HAP-1 (cell line): ENCODE measurements around the gene EPB41L5.
"Not testable (repeated sequence)": the region's sequence is repeated elsewhere in the genome, so short reads cannot be mapped to it uniquely, and the experiment has no call there.

Experiments
- DNase-seq, 2 experiments: peaks; one replicate each; pipeline ENCODE4 v3.0.0-alpha.2; 2016 to 2020; ENCODE audit warnings: low spot score in 2 of 2
- H3K27me3 ChIP-seq: fragments of 250-450 bp; sonication (Bioruptor Pico); 2 replicates; pipeline ENCODE4 v1.5.1; 2020; ENCODE audit warnings: low read depth, mild to moderate bottlenecking, moderate library complexity
- H3K36me3 ChIP-seq: fragments of 250-450 bp; sonication (Bioruptor Pico); replicated peaks from 2 replicates; pipeline ENCODE4 v1.5.1; 2020; ENCODE audit warnings: mild to moderate bottlenecking
- H3K4me1 ChIP-seq: fragments of 250-450 bp; sonication (Bioruptor Pico); 2 replicates; pipeline ENCODE4 v1.5.1; 2020; ENCODE audit warnings: mild to moderate bottlenecking
- H3K4me3 ChIP-seq: fragments of 250-450 bp; sonication (Bioruptor Pico); 2 replicates; pipeline ENCODE4 v1.5.1; 2020; ENCODE audit warnings: mild to moderate bottlenecking, moderate library complexity
- H3K9me3 ChIP-seq: fragments of 250-450 bp; sonication (Bioruptor Pico); 2 replicates; pipeline ENCODE4 v1.5.1; 2020; ENCODE audit warnings: mild to moderate bottlenecking, moderate library complexity
- in situ Hi-C: fragments of 300-500 bp; cut with MboI; formaldehyde crosslinking; loops from 3 replicates; pipeline ENCODE4 v1.14.3; 2020; ENCODE audit warnings: low sequenced_read_pairs, inconsistent platforms, mixed read lengths

The EPB41L5 gene

GRCh38 chr2:120012771-120013596 is at the start of gene EPB41L5:
EPB41L5 (plus strand) TSS chr2:120013077; CDS start chr2:120019085, 6,008 bp downstream.
- H3K4me3 ChIP-seq: peak within 1 kb of the TSS; percentile 79
- no peaks in the 10 kb centered on the region for H3K9me3 ChIP-seq
- in situ Hi-C loops: no loop called here

DNA sequence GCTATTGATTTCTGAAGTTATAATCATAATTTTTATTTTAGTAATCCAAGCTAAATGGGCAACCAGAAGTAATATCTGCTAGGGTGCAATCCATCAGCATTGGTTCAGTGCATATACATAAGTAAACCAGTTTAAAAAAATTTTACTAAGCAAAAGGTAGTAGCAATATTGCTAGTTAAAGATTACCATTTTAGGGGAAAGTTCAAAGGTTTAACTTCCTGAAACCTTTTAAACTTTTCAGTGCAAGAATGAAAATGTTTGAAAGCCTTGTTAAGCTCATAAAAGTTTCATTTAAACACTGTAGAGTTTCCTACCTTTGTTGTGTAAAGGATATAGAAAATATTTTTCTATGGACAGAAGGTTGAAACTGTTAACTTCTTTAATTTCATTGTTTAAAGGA is 31.0 kb upstream of the EPB41L5 start:
- Histone ChIP-seq H3K36me3 (no peaks in the 10 kb centered on the region; the same call in 1 of the 2 replicates), H3K4me3 (no peak overlapping the region), H3K27me3 (no peaks in the 10 kb centered on the region), H3K9me3 (no peaks in the 10 kb centered on the region), H3K4me1 (peaks cover 7% of the 10 kb centered on the region; the same call in 1 of the 2 replicates)
- in situ Hi-C loops: no loop called here
- no peak for DNase-seq

More at GRCh38 chr2:120012771-120013596, at the start of gene EPB41L5:
- DNase-seq: peak; percentile 81 to 96
- H3K36me3 ChIP-seq: no peaks in the 10 kb centered on the region
- H3K27me3 ChIP-seq: no peaks in the 10 kb centered on the region
- peaks cover 14% of the 10 kb centered on the region for H3K4me1 ChIP-seq

DNA sequence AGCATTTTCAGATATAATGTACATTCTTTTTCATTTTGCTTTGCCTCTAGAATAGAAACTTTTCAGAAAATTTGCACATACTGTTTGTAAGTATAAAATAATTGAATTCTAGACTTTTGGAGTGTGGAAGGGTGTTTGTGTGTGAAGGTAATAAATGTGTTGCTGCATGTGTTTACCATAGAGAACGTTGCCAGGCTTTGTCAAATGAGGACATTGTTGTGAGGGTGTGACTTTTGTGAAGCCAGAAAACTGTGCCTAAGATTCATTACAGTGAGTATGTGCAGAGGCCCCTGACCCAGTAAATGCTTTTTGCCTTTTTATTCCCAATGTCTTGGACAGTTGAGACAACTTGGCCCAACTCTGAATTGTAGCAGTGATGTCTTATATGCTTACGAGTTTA is 30.4 kb upstream of the EPB41L5 start:
- Histone ChIP-seq H3K9me3 (no peaks in the 10 kb centered on the region), H3K27me3 (no peaks in the 10 kb centered on the region), H3K4me1 (peaks cover 7% of the 10 kb centered on the region; the same call in 1 of the 2 replicates), H3K4me3 (no peak overlapping the region), H3K36me3 (no peaks in the 10 kb centered on the region)
- DNase-seq: no peak
- in situ Hi-C loops: no loop called here

- H3K9me3 ChIP-seq: no peaks in the 10 kb centered on the region
- in situ Hi-C loops: no loop called here
- H3K27me3 ChIP-seq: no peaks in the 10 kb centered on the region
- H3K4me3 ChIP-seq: no peak overlapping the region
- H3K36me3 ChIP-seq: no peaks in the 10 kb centered on the region
- DNase-seq: no peak
- peaks cover 7% of the 10 kb centered on the region; the same call in 1 of the 2 replicates for H3K4me1 ChIP-seq
Observed at GRCh38 chr2:119983108-119983507, 29.8 kb upstream of the EPB41L5 start.

GRCh38 chr2:119996148-119996547 is 16.7 kb upstream of the EPB41L5 start:
- in situ Hi-C loops: no loop called here
- Histone ChIP-seq H3K9me3 (no peaks in the 10 kb centered on the region), H3K36me3 (no peaks in the 10 kb centered on the region), H3K27me3 (peaks cover under 1% of the 10 kb centered on the region; the same call in 1 of the 2 replicates), H3K4me3 (no peak overlapping the region), H3K4me1 (no peaks in the 10 kb centered on the region; the same call in 1 of the 2 replicates)
- DNase-seq: no peak

DNA sequence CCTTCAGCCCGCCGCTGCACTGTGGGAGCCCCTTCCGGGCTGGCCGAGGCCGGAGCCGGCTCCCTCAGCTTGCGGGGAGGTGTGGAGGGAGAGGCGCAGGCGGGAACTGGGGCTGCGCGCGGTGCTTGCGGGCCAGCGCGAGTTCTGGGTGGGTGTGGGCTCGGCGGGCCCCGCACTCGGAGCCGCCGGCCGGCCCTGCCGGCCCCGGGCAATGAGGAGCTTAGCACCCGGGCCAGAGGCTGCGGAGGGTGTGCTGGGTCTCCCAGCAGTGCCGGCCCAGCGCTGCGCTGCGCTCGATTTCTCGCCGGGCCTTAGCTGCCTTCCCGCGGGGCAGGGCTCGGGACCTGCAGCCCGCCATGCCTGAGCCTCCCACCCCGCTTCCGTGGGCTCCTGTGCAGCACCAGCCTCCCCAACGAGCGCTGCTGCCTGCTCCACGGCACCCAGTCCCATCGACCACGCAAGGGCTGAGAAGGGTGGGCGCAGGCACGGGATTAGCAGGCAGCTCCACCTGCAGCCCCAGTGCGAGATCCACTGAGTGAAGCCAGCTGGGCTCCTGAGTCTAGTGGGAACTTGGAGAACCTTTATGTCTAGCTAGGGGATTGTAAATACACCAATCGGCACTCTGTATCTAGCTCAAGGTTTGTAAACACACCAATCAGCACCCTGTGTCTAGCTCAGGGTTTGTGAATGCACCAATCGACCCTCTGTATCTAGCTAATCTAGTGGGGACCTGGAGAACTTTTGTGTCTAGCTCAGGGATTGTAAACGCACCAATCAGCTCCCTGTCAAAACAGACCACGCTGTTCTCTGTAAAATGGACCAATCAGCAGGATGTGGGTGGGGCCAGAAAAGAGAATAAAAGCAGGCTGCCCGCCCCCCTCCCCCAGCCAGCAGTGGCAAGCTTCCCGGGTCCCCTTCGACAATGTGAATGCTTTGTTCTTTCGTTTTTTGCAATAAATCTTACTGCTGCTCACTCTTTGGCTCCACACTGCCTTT is 15.7 kb upstream of the EPB41L5 start:
- DNase-seq, in situ Hi-C loops, H3K4me3 ChIP-seq, H3K36me3 ChIP-seq, H3K27me3 ChIP-seq, H3K9me3 ChIP-seq, H3K4me1 ChIP-seq: not testable (repeated sequence)

- in situ Hi-C loops: no loop called here
- H3K4me1 ChIP-seq: no peaks in the 10 kb centered on the region
- H3K36me3 ChIP-seq: no peaks in the 10 kb centered on the region
- H3K27me3 ChIP-seq: no peaks in the 10 kb centered on the region
- H3K9me3 ChIP-seq: no peaks in the 10 kb centered on the region
- H3K4me3 ChIP-seq: no peak overlapping the region
- DNase-seq: no peak
Observed at GRCh38 chr2:120001471-120001870, 11.4 kb upstream of the EPB41L5 start.

DNA sequence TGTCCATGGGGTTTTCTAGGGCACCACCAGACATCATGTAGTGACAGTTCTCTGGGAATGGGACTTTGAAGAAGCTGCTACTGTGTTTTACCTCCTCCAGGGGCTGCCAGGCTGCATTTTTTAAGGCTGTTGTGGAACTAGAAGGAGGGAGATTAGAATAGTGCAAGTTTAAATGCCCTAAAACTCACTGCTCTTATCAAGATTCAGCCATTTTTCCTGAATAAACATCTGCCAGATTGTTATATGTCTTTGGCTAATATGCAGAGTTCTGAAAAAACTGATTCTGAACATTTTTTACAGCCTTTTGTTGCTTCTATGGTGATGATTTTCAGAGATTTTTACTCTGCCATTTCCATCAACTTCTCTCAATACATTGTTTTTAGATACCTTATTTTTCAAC is 8.6 kb upstream of the EPB41L5 start:
- no peaks in the 10 kb centered on the region for H3K4me1 ChIP-seq
- H3K36me3 ChIP-seq: no peaks in the 10 kb centered on the region
- in situ Hi-C loops: no loop called here
- H3K27me3 ChIP-seq: no peaks in the 10 kb centered on the region
- no peak for DNase-seq
- no peaks in the 10 kb centered on the region for H3K9me3 ChIP-seq
- no peak overlapping the region for H3K4me3 ChIP-seq

GRCh38 chr2:120005834-120006521 is 6.9 kb upstream of the EPB41L5 start:
- DNase-seq: no peak
- Histone ChIP-seq H3K27me3 (no peaks in the 10 kb centered on the region), H3K9me3 (no peaks in the 10 kb centered on the region), H3K36me3 (no peaks in the 10 kb centered on the region), H3K4me1 (no peaks in the 10 kb centered on the region), H3K4me3 (no peak overlapping the region)
- in situ Hi-C loops: no loop called here

DNA sequence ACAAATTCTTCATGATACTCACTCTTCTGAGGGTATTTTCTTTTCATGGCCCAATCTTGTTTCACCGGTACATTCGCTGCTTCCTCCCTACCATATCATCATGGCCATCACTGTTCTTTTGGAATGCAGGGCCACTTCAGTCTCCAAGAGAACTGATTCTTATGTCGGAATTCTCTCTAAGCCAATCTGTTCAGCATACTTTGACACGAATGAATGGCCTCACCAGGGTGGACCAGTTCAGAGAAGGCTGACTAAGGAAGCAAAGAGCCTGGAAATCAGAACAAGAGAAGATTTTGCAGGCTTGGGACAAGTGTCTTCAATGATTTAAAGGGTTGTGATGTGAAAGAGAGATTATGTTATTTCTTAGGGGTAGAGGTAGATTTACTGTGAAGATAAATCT is 5.0 kb upstream of the EPB41L5 start:
- Histone ChIP-seq H3K27me3 (no peaks in the 10 kb centered on the region), H3K4me3 (no peak overlapping the region), H3K9me3 (no peaks in the 10 kb centered on the region), H3K4me1 (no peaks in the 10 kb centered on the region), H3K36me3 (no peaks in the 10 kb centered on the region)
- no peak for DNase-seq
- in situ Hi-C loops: no loop called here

DNA sequence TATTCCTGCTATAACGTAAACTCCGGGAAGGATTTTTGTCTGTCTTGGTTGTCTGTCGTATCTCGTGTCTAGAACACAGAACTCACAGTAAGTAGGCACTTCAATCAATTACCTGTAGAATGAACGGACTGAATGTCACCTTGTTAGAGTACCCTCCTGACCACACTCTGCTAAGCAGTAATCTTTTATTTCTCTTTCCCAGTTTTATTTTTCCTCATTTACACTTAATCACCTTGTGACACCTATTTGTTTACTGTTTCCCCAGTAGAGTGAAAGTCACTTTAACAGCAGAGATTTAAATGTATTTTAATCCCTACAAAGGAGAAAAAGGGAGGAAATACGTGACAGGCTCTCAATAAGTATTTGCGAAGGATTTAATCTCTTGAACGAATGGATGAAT is 514 bp upstream of the EPB41L5 start:
- no peaks in the 10 kb centered on the region for H3K9me3 ChIP-seq
- DNase-seq: no peak
- in situ Hi-C loops: no loop called here
- H3K36me3 ChIP-seq: no peaks in the 10 kb centered on the region
- H3K4me3 ChIP-seq: peak overlapping the region; percentile 79
- peaks cover 14% of the 10 kb centered on the region for H3K4me1 ChIP-seq
- no peaks in the 10 kb centered on the region for H3K27me3 ChIP-seq

DNA sequence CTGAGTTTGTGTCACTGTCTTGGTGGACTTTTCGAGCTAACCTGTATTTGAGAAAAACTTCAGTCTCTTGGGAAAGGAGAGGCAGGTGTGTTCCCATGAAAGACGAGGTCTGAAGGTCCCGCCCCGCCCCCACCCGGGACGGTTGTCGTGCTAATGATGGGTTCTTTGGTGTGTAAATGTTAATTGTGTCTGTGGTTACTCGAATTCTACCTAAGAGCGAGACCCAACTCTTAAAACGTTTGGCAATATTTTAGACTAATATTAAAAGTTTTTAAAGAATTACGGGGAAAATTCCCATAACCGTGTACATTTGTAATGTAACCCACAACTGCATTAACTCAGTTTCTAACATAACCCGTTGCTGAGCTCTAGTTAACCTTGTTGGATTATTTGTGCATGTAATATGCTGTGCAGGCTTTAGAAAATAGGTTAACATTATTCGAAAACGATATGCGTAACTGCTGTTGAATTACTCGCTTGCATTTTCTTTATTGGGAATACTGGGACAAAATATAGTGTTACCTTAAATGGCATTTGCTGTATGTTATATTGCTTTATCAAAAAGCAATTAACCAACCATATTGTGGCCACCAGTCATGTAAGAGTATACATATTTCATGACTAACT is 833 bp downstream of the EPB41L5 start:
- peaks cover 14% of the 10 kb centered on the region for H3K4me1 ChIP-seq
- H3K27me3 ChIP-seq: no peaks in the 10 kb centered on the region
- no peaks in the 10 kb centered on the region for H3K9me3 ChIP-seq
- peak overlapping the region; percentile 79 for H3K4me3 ChIP-seq
- peak; percentile 30 to 69 for DNase-seq
- no peaks in the 10 kb centered on the region for H3K36me3 ChIP-seq
- in situ Hi-C loops: no loop called here
